ENCODE measurements around the gene ERMP1. TPM values are rescaled to one million over a fixed set of nuclear protein-coding genes. Genes with fewer than 3 reads are reported as not detected.

Gene ERMP1
- total and polyA plus RNA-seq, 2 donors (not counting 3 experiments of a cell fraction or from before 2014, with no cell fraction given), result 9.7 to 16.6 TPM

DNA sequence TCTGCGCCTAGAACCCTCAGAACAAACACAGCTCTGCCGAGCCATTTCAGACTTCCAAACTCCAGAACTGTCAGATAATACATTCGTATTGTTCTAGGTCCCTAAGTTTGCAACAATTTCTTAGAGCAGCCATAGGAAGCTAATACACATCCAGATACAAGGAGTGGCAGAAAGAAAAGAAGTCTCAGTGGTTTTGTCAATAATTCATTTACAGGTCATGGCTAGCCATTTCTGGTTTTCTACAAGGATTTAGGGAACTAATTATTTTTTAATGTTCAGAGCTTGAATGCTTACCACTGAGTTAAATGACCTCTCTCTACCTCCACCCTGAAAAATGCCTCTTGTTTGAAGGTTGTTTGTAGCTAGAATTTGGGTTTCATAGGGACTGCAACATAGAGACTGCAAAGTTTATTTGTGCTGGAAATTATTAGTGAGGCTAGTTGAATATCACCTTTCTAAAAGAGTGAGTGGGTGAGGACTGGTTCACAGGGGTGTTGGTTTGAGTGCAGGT lies 15.5 kb upstream of the ERMP1 start:
- POLR2A ChIA-PET, result no interaction called here
- Histone ChIP-seq H4K20me1 (replicated peaks; ENCODE audit: control insufficient read depth, extremely low read depth, insufficient read depth, low read length) (no peaks in the 10 kb centered on the region), H3K9me1 (replicated peaks; ENCODE audit: control insufficient read depth, extremely low read depth, insufficient read depth, low read length) (no peaks in the 10 kb centered on the region), H3K9ac (replicated peaks; ENCODE audit: extremely low read depth, insufficient read depth, low read length) (no peak overlapping the region), H3K4me1 (ENCODE audit: control insufficient read depth, extremely low read depth, insufficient read depth, low read length) (peaks cover 19% of the 10 kb centered on the region), H3K27me3 (ENCODE audit: control insufficient read depth in 2 of 2, insufficient read depth in 2 of 2, low read length in 2 of 2) (no peaks in the 10 kb centered on the region), H3K27ac (ENCODE audit: insufficient read depth, low read depth, low read length) (no peak overlapping the region), H3K4me3 (replicated peaks in 1 of 3; ENCODE audit: insufficient read depth in 1 of 3, low read depth in 1 of 3, low read length in 3 of 3) (no peak overlapping the region), H3K4me2 (ENCODE audit: insufficient read depth, low read length) (no peak overlapping the region), H3K9me3 (replicated peaks; ENCODE audit: control insufficient read depth, insufficient read depth, low read length) (no peaks in the 10 kb centered on the region), H2AFZ (ENCODE audit: low read depth, low read length) (no peak overlapping the region), H3K79me2 (ENCODE audit: control insufficient read depth, insufficient read depth, low read length) (no peaks in the 10 kb centered on the region), H3K36me3 (ENCODE audit: control insufficient read depth in 2 of 2, extremely low read depth in 1 of 2, insufficient read depth in 2 of 2, low read length in 2 of 2) (no peaks in the 10 kb centered on the region)
- TF ChIP-seq EZH2 (IDR thresholded peaks at IDR 0.05; ENCODE audit: borderline replicate concordance, low read depth, low read length, severe bottlenecking), result no peak
- no peak for TF ChIP-seq POLR2AphosphoS5 (IDR thresholded peaks at IDR 0.05; ENCODE audit: insufficient read depth, low read depth, low read length)
- TF ChIP-seq, protein P1, sequence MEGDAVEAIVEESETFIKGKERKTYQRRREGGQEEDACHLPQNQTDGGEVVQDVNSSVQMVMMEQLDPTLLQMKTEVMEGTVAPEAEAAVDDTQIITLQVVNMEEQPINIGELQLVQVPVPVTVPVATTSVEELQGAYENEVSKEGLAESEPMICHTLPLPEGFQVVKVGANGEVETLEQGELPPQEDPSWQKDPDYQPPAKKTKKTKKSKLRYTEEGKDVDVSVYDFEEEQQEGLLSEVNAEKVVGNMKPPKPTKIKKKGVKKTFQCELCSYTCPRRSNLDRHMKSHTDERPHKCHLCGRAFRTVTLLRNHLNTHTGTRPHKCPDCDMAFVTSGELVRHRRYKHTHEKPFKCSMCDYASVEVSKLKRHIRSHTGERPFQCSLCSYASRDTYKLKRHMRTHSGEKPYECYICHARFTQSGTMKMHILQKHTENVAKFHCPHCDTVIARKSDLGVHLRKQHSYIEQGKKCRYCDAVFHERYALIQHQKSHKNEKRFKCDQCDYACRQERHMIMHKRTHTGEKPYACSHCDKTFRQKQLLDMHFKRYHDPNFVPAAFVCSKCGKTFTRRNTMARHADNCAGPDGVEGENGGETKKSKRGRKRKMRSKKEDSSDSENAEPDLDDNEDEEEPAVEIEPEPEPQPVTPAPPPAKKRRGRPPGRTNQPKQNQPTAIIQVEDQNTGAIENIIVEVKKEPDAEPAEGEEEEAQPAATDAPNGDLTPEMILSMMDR (IDR thresholded peaks at IDR 0.05; ENCODE audit: extremely low read depth in 1 of 2, insufficient read depth in 1 of 2, low read depth in 1 of 2, low read length in 2 of 2), result no peak
- no TSS peak for BruUV-seq (replicated peaks)
- FAIRE-seq (no peak), DNase-seq (ENCODE audit: low read depth, low spot score) (no peak)
- dilution Hi-C loops (cut with MboI; ENCODE audit: extremely low pct_ligation_motif_present, low sequenced_read_pairs), result no loop called here
- CTCF ChIA-PET, result interaction anchor here (0.9 kb wide), 1 partner anchor 38 kb away, joined by 4 read pairs; no protein-coding TSS in a partner anchor
- intact Hi-C loops (cut with micrococcal nuclease), result no loop called here

DNA sequence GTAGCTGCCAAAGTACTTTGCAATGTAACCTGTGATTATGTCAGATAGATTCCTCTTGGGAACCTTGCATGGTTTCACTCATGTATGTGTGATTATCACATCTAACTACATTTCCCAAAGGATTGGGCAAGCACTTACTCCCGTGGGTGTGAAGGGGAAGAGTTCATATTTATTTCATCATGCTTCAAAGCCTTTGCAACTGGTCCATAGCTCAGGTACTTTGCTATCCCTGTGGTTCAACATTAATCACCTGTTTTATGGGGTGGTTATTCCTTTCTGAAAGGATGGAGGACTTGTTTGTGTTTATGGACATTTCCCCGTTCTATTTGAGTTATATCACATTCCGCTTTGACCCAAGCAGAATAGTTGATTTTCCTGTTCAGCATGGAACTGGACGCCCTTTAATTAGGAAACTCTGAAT lies 13.6 kb upstream of the ERMP1 start:
- no peak overlapping the region for H3K4me2 ChIP-seq (ENCODE audit: insufficient read depth, low read length)
- no peak for DNase-seq (ENCODE audit: low read depth, low spot score)
- H3K4me3 ChIP-seq (replicated peaks in 1 of 3; ENCODE audit: insufficient read depth in 1 of 3, low read depth in 1 of 3, low read length in 3 of 3), result no peak overlapping the region
- FAIRE-seq, result no peak
- intact Hi-C loops (cut with micrococcal nuclease) (no loop called here), dilution Hi-C loops (cut with MboI; ENCODE audit: extremely low pct_ligation_motif_present, low sequenced_read_pairs) (no loop called here)
- no TSS peak for BruUV-seq (replicated peaks)
- peaks cover 31% of the 10 kb centered on the region for H3K4me1 ChIP-seq (ENCODE audit: control insufficient read depth, extremely low read depth, insufficient read depth, low read length)
- H3K79me2 ChIP-seq (ENCODE audit: control insufficient read depth, insufficient read depth, low read length), result no peaks in the 10 kb centered on the region
- H2AFZ ChIP-seq (ENCODE audit: low read depth, low read length), result no peak overlapping the region
- no peaks in the 10 kb centered on the region for H3K9me3 ChIP-seq (replicated peaks; ENCODE audit: control insufficient read depth, insufficient read depth, low read length)
- no peaks in the 10 kb centered on the region for H3K36me3 ChIP-seq (ENCODE audit: control insufficient read depth in 2 of 2, extremely low read depth in 1 of 2, insufficient read depth in 2 of 2, low read length in 2 of 2)
- no peak overlapping the region for H3K9ac ChIP-seq (replicated peaks; ENCODE audit: extremely low read depth, insufficient read depth, low read length)
- ChIA-PET CTCF (interaction anchor here (1.6 to 1.8 kb wide), 2 partner anchors 13 to 47 kb away, joined by 5 to 9 read pairs; partner anchors contain the start of gene ERMP1), POLR2A (no interaction called here)
- no peak overlapping the region for H3K27ac ChIP-seq (ENCODE audit: insufficient read depth, low read depth, low read length)
- no peaks in the 10 kb centered on the region for H3K9me1 ChIP-seq (replicated peaks; ENCODE audit: control insufficient read depth, extremely low read depth, insufficient read depth, low read length)
- H3K27me3 ChIP-seq (ENCODE audit: control insufficient read depth in 2 of 2, insufficient read depth in 2 of 2, low read length in 2 of 2), result no peaks in the 10 kb centered on the region
- TF ChIP-seq, protein P1 (IDR thresholded peaks at IDR 0.05; ENCODE audit: extremely low read depth in 1 of 2, insufficient read depth in 1 of 2, low read depth in 1 of 2, low read length in 2 of 2), result no peak
- TF ChIP-seq, protein P2, sequence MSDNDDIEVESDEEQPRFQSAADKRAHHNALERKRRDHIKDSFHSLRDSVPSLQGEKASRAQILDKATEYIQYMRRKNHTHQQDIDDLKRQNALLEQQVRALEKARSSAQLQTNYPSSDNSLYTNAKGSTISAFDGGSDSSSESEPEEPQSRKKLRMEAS (IDR thresholded peaks at IDR 0.05; ENCODE audit: insufficient read depth, insufficient read length), result no peak
- TF ChIP-seq MYC (IDR thresholded peaks at IDR 0.05; ENCODE audit: low read depth, low read length) (no peak), GATA2 (IDR thresholded peaks at IDR 0.05; ENCODE audit: insufficient read depth, insufficient read length, low read depth, low read length) (no peak), EZH2 (IDR thresholded peaks at IDR 0.05; ENCODE audit: borderline replicate concordance, low read depth, low read length, severe bottlenecking) (no peak), POLR2A (IDR thresholded peaks at IDR 0.05; ENCODE audit: low read depth, low read length) (no peak), FOS (IDR thresholded peaks at IDR 0.05; ENCODE audit: borderline replicate concordance, insufficient read depth, low read length) (no peak), JUN (IDR thresholded peaks at IDR 0.05; ENCODE audit: borderline replicate concordance, insufficient read depth, insufficient read length, low read depth) (no peak), POLR2AphosphoS5 (IDR thresholded peaks at IDR 0.05; ENCODE audit: insufficient read depth, low read depth, low read length) (no peak)
- H4K20me1 ChIP-seq (replicated peaks; ENCODE audit: control insufficient read depth, extremely low read depth, insufficient read depth, low read length), result no peaks in the 10 kb centered on the region

Data from endothelial cell of umbilical vein (primary cell).